Trophoblast cell (in vitro differentiated cells and primary cell): ENCODE data around the gene LYSMD3.

ENCODE experiments used
- DNase-seq, 2 donors: peaks; one replicate each; pipeline ENCODE4 v3.0.0-alpha.2; 2016
- H2AFZ ChIP-seq: 2 replicates; pipeline ENCODE4 v1.6.1; 2013; ENCODE audit warnings: low read length, moderate library complexity, mild to moderate bottlenecking; ENCODE audit not compliant: insufficient read depth, poor library complexity
- H2AK5ac ChIP-seq: 2 replicates; pipeline ENCODE4 v1.6.1; 2013; ENCODE audit warnings: mild to moderate bottlenecking, low read length
- H2BK120ac ChIP-seq: 2 replicates; pipeline ENCODE4 v1.6.1; 2013; ENCODE audit warnings: low read length, mild to moderate bottlenecking, moderate library complexity; ENCODE audit not compliant: insufficient read depth, poor library complexity
- H2BK12ac ChIP-seq: 2 replicates; pipeline ENCODE4 v1.6.1; 2013; ENCODE audit warnings: mild to moderate bottlenecking, low read length, moderate library complexity
- H2BK5ac ChIP-seq: 2 replicates; pipeline ENCODE4 v1.6.1; 2013; ENCODE audit warnings: low read length, low read depth, moderate library complexity, mild to moderate bottlenecking; ENCODE audit not compliant: poor library complexity
- H3K14ac ChIP-seq: 2 replicates; pipeline ENCODE4 v1.6.1; 2013; ENCODE audit warnings: mild to moderate bottlenecking, low read length
- H3K18ac ChIP-seq: 2 replicates; pipeline ENCODE4 v1.6.1; 2013; ENCODE audit warnings: mild to moderate bottlenecking, low read length
- H3K23ac ChIP-seq: 2 replicates; pipeline ENCODE4 v1.6.1; 2013; ENCODE audit warnings: low read length
- H3K27ac ChIP-seq: 2 replicates; pipeline ENCODE4 v1.5.1; 2013; ENCODE audit warnings: low read depth, mild to moderate bottlenecking, inconsistent platforms, low read length, moderate library complexity
- H3K27me3 ChIP-seq: 2 replicates; pipeline ENCODE4 v1.6.1; 2013; ENCODE audit warnings: inconsistent platforms, mild to moderate bottlenecking, low read length, moderate library complexity; ENCODE audit not compliant: insufficient read depth
- H3K36me3 ChIP-seq, 2 experiments: 1 replicate in 1 of 2; 2 replicates in 1 of 2; pipeline ENCODE4 v1.6.1; 2013; ENCODE audit warnings: low read length in 2 of 2, mild to moderate bottlenecking in 2 of 2, moderate library complexity in 1 of 2; ENCODE audit not compliant: insufficient read depth in 2 of 2, control insufficient read depth in 1 of 2
- H3K4ac ChIP-seq: 2 replicates; pipeline ENCODE4 v1.6.1; 2013; ENCODE audit warnings: low read depth, mild to moderate bottlenecking, low read length, moderate library complexity
- H3K4me1 ChIP-seq, 2 experiments: 1 replicate in 1 of 2; 2 replicates in 1 of 2; pipeline ENCODE4 v1.6.1; 2013; ENCODE audit warnings: low read length in 2 of 2, mild to moderate bottlenecking in 2 of 2, moderate library complexity in 1 of 2; ENCODE audit not compliant: insufficient read depth in 2 of 2, control insufficient read depth in 1 of 2
- H3K4me2 ChIP-seq: 2 replicates; pipeline ENCODE4 v1.6.1; 2013; ENCODE audit warnings: inconsistent platforms, mild to moderate bottlenecking, low read length, moderate library complexity
- H3K4me3 ChIP-seq: 2 replicates; pipeline ENCODE4 v1.5.1; 2013; ENCODE audit warnings: mild to moderate bottlenecking, low read depth, low read length, inconsistent platforms
- H3K79me1 ChIP-seq: one replicate; pipeline ENCODE4 v1.6.1; 2013; ENCODE audit warnings: low read length
- H3K79me2 ChIP-seq: 2 replicates; pipeline ENCODE4 v1.6.1; 2013; ENCODE audit warnings: low read length, mild to moderate bottlenecking; ENCODE audit not compliant: control insufficient read depth, insufficient read depth, poor library complexity
- H3K9ac ChIP-seq: 2 replicates; pipeline ENCODE4 v1.6.1; 2013; ENCODE audit warnings: mild to moderate bottlenecking, low read length
- H3K9me3 ChIP-seq: 2 replicates; pipeline ENCODE4 v1.6.1; 2013; ENCODE audit warnings: low read depth, mild to moderate bottlenecking, control low read depth, inconsistent platforms, low read length; ENCODE audit not compliant: insufficient read depth
- H4K12ac ChIP-seq: 2 replicates; pipeline ENCODE4 v1.6.1; 2013; ENCODE audit warnings: low read depth, mild to moderate bottlenecking, low read length, moderate library complexity
- H4K8ac ChIP-seq: 2 replicates; pipeline ENCODE4 v1.6.1; 2013; ENCODE audit warnings: low read depth, mild to moderate bottlenecking, low read length, moderate library complexity
- H4K91ac ChIP-seq: one replicate; pipeline ENCODE4 v1.6.1; 2013; ENCODE audit warnings: low read depth, mild to moderate bottlenecking, low read length, moderate library complexity
- WGBS: extraction: QIAGEN DNeasy Blood & Tissue Kit; methylation state at CpG from one replicate; pipeline ENCODE4 v1.1.7; 2013; ENCODE audit warnings: missing lambda C conversion rate; ENCODE audit not compliant: insufficient read length, insufficient coverage; ENCODE audit errors: extremely low coverage; 5-methylcytosine and 5-hydroxymethylcytosine counted together

The LYSMD3 gene

DNA sequence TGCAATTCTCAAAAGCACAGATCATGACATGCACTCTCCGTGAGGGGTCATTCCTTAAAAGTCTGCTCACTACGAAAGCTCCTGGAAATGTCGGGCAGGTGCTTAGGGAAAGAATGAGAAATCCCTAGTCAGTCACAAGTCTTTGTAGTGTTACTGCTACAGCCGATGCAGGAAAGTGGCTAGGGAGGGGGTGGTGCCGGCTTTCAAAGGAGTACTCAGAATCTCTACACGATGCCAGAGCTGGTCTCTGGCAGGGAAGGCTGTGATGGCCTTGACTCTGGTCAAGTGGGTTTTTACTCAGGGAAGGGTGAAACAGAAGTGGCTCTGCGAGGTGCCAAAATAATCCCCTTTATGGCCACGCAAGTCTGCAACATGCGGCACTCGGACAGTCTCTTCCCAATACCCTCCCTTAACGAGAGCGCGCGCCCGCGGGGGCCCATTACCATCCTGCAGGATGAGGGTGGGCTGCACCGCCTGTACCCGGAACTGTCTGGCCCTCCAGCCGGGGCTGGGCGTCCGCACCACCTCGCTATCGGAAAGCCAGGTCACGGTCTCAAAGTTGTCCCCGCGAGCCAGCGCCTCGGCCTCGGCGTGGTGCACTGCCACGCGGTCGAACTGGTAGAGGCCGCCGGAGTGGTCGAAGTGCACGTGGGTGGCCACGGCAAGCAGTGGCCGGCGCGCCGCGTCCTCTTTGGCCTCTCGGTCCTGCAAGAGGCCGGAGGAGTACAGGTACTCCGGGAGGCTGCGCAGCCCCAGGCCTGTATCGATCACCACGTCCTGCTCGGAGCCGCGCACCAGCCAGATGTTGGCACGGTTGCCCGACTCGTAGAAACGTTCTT is 55.8 kb downstream of the LYSMD3 start:
- Histone ChIP-seq H3K36me3 (no peaks in the 10 kb centered on the region), H3K27ac (no peak overlapping the region), H4K12ac (peak overlapping the region; percentile 56), H3K4me2 (peak overlapping the region; percentile 84), H4K91ac (peak overlapping the region; percentile 32), H3K27me3 (no peaks in the 10 kb centered on the region), H3K18ac (peak overlapping the region; percentile 63), H4K8ac (peak overlapping the region; percentile 86), H2BK5ac (no peak overlapping the region), H3K9ac (peak overlapping the region; percentile 47), H2AK5ac (no peak overlapping the region), H2AFZ (peak overlapping the region; percentile 75), H2BK12ac (no peak overlapping the region), H3K23ac (no peak overlapping the region), H3K79me2 (peaks cover 4% of the 10 kb centered on the region), H3K79me1 (peaks cover 7% of the 10 kb centered on the region), H2BK120ac (no peak overlapping the region), H3K4ac (no peak overlapping the region), H3K4me3 (peak overlapping the region; percentile 88), H3K14ac (peak overlapping the region; percentile 52), H3K4me1 (peaks cover 0 to 2% of the 10 kb centered on the region in 2 experiments), H3K9me3 (no peaks in the 10 kb centered on the region)
- WGBS = no CpG with 5 or more reads among the region's 56 CpGs
- peak; percentile 22 to 26 for DNase-seq

GRCh38 chr5:90472783-90473395 is 56.5 kb downstream of the LYSMD3 start:
- Histone ChIP-seq H2BK5ac (no peak overlapping the region), H2AFZ (no peak overlapping the region), H3K14ac (no peak overlapping the region), H3K79me2 (peaks cover 4% of the 10 kb centered on the region), H4K91ac (no peak overlapping the region), H3K9me3 (no peaks in the 10 kb centered on the region), H3K4ac (no peak overlapping the region), H3K36me3 (no peaks in the 10 kb centered on the region), H4K8ac (no peak overlapping the region), H3K79me1 (peaks cover 7% of the 10 kb centered on the region), H3K4me3 (peak overlapping the region; percentile 88), H4K12ac (no peak overlapping the region), H2BK120ac (no peak overlapping the region), H3K23ac (no peak overlapping the region), H2BK12ac (no peak overlapping the region), H3K18ac (no peak overlapping the region), H2AK5ac (no peak overlapping the region), H3K27ac (no peak overlapping the region), H3K4me2 (peak overlapping the region; percentile 84), H3K4me1 (peaks cover 0 to 2% of the 10 kb centered on the region in 2 experiments), H3K9ac (no peak overlapping the region), H3K27me3 (no peaks in the 10 kb centered on the region)
- no CpG with 5 or more reads among the region's 9 CpGs for WGBS
- peak in 1 of 2 donors; percentile 23 for DNase-seq
